DMS153 (cell line): Measurements from ENCODE around the gene CA5A.
"Not testable (repeated sequence)": the region's sequence is repeated elsewhere in the genome, so short reads cannot be mapped to it uniquely, and the experiment has no call there.

ENCODE experiments used
- DNase-seq: peaks from one replicate; lab custom pipeline; 2025; lab: John Stamatoyannopoulos, UW

CA5A gene

DNA sequence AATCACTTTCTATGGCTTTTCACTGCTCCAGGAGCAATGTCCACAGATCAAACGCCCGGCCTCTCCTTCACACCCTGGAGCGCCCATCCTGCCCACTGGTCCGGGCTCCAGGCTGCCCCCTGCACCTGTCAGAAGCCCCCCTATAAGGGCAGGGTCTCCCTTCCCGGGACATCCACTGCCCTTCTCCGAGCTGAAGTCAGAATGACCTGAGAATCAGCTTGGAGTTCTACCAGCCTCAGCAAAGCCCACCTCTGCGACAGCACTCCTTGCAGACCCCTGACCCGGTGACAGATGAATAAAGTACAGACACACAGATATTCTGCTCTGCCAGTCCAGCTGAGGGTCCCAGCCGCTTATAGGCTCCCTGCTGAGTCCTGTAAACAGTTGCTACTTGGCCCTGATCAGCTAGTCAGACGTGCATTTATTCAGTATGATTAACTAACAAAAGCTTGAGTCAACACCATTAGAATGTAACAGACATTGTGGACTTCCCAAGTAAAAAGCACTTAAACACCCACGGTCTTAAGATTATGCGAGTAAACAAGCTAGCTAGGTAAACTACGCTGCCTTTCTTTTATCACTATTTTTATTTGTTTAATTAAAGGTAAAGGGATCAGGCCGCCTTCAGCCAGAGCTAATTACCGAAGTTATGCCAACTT, 71.9 kb downstream of the CA5A start:
- DNase-seq = no peak

DNA sequence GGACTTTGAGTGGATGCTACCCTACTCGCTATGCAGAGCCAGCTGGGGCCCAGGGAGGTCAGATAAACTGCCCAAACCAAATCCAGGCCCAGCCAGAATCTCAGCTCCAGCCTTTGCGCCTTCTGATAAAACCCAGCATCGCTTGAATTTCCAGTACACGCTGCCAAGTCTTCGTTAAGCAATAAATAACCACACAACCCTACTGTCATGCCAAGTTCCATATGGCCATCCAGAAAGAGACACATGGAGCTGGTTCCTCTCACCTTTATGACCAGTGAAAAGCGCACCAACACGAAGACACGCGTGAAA, 73.0 kb downstream of the CA5A start:
- DNase-seq = not testable (repeated sequence)

DNA sequence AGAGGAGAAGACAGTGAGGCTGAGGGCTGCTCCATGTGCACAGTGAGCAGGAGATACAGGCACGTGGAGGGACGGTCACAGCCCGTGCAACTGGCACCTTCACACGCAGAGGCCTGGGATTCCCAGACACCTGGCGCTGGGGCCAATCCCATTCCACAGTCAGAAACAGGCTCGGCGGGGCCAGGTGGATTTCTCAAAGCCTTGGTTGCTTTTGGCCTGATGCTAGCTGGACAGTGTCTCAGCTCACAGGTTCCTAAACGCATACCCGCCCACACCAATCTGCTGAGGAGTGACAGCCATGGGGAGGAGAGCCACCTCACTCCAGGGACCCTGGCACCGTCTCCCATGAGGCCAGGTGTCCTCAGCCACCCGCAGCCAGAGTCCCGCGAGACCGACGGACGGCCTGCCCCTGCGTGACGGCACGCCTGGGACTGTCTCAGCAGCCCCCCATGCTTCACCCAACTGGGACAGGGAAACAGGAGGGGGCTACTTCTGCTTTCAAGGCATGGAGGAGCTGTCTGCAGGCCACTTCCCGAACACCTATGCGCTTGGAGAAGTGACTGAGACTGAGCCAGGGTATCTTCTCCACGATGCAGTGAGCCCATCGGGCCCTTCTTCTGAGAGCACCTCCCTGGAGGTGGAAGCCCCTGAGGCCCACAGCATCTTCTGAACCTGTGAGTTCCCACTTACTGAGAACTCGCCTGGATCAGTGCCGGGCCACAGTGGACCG, 73.6 kb downstream of the CA5A start:
- DNase-seq = not testable (repeated sequence)

DNA sequence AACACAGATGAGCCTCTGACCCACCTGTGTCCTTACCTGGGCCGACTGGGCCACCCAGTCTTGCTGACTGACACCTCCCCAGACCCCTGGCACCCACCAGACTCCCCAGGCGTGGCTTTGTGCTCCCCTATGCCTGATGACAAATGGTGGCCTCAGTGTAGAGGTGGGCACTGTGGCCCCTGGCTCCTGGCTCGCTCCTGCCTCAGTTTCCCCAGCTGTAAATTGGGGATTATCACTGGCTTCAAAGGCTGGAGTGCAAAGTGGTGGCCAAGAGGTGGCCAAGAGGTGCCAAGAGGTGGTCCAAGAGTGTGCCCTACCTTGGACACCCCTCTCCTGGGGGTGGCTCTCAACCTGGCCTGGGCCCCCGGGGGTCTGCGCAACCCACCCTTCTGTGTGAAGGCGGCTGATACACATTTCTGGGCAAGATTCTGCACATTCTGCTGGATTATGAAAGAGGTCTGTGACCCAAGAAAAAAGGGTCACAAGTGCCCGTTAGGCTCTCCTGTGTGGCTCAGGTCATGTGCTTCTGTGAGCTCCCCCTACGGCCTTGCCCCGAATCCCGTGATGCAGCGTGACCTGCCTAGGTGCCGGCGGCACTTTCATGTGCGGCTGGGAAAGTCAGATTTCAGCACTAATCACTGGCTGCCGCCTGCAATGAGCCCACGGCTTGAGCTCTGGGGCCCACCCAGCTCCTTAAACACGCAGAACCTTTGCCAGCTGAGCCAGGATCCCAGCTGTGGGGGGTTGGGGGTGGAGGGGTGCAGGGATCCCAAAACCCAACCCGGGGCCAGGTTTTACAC, 74.8 kb downstream of the CA5A start:
- DNase-seq = not testable (repeated sequence)

DNA sequence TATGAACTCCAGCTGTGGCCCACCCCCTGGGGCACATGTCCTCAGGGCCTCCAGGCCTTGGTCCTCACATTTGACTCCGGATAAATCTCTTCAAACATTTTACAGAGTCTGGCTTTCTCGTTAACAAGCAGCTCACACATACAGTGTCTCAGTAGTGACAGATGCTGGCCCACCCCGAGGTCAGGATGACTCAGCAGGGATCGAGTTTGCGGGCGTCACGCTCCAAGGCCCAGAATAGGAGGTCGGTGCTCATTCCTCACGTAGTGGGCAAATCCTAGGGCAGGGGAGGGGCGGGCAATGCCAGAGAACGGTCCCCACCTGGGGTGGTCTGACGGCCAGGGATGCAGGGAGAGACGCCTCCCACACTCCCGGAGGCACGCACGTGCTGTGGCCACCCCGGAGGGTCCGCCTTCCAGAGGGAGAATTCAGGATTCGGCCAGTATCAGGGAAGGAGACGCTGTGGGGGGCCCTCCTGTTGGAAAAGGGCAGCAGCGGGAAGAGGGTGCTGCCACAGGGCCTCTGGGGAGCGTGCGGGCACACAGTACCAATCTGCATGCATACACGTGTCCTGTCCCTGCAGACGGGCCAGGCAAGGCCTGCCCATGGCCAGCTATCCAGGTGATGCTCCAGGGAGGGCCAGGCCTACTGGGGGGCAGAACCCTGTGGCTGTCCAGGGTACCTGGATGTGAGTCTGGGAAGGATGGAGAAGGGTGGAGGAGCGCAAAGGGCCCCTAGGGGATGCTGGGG, 75.6 kb downstream of the CA5A start:
- DNase-seq = no peak

DNA sequence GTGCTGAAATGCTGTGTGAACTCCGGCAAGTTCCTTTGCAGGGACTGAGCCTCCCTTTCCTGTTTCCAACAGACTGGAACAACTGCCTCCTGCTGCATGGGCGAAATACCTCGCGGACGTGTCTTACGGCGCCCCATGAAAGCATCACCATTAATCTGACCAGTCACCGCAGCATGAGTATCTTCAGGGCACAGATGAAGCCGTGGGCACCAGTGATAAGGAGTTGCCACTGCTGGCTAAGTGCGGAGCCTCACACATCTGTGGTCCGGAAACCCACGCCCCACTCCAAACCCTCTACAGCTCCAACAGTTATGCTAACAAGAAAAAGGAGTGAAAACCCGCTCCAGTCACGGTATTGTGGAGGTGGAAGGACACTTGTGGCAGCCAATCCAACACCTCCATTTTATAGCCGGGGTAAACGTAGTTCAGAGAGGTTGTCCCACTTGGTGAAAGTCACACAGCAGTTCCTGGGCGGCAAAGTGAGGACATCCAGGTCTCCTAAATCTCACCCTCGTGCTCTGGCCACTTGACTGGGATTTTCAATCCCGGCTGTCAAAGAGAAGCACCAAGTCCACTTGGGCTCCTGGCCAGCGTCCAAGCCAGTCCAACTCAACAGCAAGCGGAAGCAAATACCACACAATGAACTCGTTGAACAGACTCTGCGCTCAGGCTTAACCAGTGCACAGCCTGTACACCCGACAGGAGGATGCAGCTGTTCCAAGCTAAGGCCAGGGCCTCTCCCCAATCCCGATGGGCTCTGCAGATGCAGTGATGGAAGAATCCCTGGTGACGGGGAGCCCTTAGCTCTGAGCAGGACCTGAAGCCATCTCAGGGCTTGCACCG, 78.0 kb downstream of the CA5A start:
- peak; percentile 35 for DNase-seq

DNA sequence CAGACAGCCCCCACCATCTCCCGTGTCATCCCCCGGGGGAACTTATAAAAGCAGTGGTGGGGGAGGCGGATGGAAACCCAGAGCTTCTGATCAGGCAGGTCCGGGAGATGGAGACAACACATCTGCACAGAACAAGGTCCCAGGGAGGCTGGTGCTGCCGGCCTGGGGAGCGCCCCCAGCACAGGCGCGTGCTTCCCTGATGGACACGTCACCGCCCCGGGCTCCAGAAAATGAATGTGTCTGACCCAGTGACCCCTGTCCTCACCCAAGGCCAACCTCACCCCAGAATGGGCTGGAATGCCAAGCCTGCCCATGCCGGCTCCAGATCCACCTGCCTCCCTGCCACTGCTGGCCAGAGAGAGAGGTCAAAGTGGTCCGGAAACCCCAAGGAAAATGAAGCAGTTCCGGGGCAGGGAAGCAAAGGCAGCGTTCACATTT, 79.5 kb downstream of the CA5A start:
- no peak for DNase-seq

DNA sequence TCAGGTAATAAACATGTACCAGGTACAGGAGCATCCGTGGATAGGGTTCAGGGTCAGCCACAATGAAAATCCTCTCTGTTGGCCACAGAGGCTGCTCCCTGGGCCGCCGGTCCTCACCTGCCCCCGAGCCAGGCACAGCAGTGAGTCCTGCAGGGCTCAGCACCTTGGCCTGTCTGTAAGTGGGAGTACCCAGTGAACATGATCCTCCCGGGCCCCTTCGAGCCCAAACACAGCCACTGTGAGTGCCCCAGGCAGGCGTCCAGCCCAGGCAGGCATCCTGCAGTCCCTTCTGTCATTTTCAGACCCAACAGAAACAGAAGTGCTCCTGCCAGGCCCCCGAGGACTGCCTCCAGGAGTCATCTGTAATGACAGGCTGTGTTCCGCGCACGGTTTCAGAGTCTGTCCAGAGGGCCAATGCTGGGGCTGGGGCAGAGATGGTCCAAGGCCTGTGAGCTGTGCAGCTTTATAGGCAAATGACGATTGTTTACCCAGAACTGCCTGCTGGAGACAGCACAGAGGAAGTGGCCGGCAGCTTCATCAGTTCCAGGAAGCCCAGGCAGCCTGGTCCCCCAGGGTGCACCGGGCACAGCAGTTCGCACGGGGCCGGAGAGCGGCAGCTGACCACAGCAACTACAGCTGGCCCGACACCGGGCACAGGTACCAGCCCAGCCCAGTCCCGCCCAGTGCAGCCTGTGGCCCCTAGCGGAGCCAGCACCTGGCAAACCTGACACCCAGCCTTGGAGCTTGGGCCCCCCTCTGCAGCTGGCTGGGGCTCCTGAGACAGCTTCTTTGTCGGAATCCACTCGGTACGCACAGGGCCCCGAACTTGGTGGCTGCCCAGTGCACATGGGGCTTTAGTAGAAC, 80.2 kb downstream of the CA5A start:
- peak; percentile 49 for DNase-seq

DNA sequence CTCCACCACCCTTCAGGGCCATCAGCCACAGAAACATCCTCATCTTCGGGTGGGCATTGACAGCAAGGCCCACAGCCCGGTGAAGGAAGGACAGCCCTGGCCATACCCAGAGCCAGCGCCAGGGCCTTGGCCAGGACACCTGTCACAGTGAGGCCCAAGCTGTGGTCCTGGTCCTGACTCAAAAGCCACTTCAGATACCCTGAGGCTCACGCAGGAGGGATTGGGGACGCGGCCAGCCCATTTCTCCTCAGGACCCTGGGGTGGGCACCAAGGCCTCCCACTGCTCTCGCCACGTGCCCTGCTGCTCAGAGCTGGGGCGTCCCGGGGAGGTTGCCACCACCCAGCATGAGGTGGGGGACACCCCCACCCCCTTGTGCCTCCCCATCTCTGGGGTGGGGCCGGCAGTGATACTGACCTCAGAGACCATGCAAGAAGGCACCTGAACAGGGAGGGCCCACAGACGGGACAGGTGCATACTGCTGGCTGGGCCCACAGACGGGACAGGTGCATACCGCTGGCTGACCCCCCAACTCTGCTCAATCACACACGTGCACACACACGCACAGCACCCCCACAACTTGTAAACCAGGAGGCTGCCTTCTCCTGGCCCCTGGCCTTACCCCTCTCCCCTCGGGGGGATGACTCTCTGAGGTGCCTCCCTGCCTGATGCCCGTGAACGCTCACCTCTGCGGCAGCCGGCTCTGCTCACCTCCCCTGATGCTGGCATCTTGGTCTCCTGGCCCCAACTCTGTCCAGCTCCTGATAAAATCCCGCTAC, 81.2 kb downstream of the CA5A start:
- DNase-seq = no peak

DNA sequence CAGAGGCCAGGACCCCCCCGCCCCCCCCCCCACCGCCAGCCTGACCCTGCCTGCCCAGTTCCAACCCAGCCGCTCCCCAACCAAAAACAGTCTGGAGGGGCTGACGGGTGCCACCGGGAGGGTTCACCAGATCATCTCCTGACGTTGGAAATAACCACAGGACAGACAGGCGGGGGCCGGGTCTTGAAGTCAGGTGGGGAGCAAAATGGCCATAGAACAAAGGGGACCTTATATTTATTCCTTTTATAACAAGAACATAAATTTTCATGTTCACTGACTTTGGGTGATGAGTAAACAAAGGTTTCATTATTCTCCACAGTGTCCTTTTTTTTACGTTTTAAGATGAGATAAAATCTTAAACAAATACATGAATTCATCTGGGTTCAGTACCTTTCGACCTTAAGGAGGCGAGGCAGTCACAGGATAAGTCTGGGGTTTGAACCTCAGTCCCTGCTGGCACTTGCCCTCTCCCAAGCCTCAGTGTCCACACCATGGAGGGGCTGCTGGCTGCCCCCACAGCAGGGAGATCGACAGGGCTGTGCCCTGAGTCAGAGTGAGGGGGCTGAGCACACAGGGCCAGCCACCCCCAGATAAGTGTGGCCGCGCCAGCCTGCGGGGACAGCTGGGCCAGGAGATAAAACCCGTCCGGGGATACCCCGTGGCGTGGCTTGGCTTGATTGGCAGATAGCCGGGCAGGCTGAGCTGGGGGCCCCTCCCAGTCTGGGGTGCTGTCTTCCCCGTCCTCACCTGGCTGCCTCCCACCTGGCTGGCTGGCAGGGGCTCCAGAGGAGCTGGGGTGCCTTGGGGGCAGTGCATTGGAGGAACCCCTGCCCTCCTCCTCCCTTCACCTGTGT, 82.0 kb downstream of the CA5A start:
- DNase-seq = no peak

DNA sequence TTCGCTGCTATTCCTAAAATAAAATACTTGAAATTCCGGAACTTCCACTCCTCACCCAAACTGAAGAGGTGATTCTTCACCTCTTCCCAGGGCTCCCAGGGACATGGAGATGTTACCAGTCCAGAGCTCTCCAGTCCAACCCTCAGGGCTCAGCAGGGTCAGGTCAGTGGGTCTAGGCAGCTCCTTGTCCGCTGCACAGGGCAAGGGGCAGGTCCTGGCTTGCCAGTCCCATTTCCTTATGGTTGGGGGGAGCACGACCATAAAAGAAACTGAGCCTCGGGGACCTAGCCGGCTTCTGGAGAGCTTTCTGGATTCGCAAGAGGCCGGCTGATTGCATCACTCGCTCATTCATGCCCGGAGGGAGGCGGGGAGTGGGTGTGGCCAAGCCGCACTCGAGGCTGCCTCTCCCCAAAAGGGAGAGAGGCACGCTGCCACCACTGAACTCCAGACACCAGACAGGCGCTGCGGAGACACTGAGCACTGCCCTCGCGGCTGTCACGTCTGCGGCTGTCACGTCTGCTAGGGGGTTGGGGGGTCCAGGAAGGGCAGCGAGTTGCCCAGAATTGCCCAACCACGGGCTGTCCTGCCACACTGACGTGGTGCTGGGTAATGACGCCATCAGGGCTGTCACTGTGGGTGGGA, 82.8 kb downstream of the CA5A start:
- peak; percentile 84 for DNase-seq

DNA sequence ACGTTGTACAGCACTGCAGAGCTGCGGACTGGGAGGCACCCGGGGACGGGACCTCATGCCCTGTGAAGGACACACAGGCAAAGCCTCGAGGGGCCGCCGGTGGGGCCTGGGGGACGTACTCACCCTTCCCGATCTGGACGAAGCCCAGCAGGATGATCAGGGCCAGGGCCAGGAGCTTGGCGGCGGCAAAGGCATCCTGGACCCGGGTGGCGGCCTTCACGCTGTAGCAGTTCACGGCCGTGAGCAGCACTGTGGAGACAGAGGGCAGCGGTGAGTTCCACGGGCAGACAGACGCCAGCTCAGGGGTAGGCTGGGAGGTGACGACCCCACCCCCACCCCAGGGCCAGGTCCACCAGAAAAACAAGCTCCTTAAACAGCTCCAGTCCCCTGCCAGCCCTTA, 84.7 kb downstream of the CA5A start:
- DNase-seq = no peak

DNA sequence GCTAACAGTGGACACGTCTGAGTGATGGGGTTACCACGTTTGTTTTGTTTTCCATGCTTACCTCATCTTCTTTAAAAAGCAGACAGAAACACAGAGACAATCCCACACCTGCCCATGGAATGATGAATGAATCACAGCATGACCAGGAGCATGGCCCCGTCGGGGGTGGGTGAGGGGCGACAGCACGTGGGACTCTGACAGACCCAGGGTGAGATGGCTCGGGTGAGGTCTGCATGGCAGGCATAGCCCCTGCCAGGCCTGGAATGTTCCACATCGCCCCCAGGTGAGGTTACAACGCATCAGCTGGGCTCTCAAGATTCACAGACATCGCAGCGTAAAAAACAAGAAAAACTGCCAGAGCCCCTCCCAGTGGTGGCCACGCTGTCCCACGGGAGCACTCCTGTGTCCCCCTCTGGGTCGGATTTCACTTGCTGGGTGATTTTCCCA, 85.2 kb downstream of the CA5A start:
- no peak for DNase-seq

DNA sequence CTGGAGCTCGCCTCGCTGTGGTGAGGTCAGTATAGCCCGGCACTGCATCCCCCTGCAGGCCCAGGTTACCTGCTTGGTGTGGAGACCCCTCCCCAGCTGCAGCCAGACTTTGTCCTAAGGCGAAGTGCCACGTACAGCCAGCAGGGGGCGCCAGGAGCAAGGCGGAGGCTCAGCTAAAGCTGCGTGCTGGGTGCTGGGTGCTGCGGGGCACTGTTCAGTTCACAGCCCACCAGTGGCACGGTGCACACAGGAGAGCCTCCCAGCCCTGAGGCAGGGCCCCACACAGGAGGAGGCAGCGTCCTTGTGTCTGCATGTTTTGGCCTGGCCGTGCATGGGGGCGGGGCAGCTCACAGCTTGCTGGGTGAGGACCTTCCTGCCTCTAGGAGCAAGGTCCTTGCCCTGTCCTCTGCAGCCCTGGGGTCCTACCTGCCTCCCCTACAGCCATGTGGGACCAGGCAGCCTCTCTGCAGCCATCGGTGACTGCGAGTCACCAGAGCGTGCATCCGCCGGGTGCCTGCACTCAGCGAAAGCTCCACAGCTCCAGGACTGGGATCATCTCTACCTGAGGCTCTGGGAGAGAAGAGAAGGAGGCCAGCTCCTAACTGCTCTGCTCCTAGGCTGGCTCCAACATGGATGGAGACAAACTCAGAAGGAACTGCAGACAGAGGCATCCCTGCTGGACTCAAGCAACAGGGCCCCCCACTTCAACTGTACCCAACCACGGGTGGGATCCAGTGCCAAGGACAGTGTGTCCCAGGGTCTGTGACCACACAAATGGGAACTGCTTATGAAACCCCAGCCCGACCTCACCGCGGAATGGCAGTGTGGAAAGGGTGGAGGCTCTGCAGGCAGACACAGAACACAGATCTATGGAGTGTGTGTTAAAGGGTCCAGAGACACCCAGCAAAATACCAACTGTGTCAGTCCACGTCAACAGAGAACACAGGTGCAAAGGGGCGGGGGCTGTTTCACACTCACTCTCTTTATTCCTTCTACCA, 86.0 kb downstream of the CA5A start:
- no peak for DNase-seq

DNA sequence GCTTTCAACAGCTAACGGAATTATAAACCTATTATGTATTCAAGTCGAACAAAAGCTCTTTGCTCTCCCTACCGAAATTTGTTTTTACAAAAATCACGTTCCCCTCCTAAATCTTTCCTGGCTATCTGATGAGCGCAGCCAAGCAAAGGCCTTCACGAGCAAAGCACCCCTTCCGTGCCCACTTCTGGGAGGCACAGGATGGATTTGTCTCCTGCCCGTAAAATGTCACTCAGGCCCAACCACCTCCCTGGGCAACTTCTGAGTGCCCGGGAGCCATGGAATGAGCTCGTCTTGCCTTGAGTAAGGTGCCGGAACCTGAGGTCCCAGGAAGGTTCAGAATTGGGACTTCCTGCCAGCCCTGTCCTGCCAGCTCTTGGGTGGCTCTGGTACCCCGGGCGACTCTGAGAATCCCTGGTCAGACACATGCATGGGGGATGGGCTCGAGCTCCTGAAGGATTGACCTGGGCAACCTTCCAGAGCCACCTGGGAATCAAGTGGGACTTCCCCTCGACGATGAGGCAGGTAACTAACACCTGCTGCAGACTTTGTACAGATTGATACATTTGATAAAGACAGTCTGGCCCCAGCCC, 86.8 kb downstream of the CA5A start:
- no peak for DNase-seq

DNA sequence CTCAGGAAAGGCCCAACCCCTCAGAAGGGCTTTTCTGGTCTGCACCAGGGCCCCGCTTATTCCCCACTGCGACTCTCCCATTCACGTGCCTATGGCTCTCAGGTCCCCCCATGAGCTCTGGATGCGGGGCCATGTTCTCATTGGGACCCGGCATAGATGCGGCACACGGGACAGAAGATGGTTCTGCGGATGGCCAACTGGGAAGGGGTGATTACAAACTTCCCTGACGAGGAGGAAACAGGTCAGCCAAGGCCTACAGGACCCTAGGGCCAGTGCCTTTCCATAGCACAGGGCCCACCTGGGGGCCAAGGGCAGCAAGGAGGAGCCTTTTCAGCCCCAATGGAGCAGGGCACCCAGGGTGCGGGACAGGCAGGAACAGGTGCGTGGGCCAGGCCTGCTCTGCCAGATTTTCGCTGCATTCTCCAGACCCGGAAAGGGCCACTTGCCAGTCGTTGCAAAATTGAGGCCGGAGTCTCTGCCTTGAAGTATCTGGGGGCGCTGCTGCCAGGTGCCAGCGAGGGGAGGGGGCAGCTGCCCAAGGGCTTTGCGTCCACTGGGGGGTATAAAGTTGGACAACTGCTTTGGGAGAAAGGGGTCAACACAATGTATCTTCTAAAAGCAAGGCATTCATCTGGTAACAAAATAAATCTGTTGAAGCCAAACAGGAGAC, 87.5 kb downstream of the CA5A start:
- DNase-seq = no peak
